NCI-H226 (cell line): ENCODE data around the gene EPAS1.

Source experiments
- DNase-seq: peaks from one replicate; pipeline ENCODE4 v3.0.0-alpha.2; 2015

EPAS1 gene

DNA sequence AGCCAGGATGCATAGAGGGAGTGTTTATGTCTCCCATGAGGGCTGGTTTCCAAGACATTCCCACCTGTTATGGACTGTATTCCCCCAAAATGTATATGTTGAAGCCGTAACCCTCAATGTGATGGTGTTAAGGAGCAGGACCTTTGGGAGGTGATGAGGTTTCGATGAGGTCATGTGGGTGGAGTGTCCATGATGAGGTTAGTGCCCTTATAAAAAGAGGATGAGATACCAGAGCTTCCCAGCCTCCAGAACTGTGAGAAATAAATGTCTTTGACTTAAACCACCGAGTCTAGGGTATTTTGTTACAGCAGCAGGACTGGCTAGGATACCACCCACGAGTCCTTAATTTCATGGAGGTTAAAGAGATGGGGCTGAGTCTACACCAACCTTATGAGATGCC lies 22.6 kb upstream of the EPAS1 start:
- DNase-seq: no peak

GRCh38 chr2:46275995-46276394 lies 21.2 kb upstream of the EPAS1 start:
- no peak for DNase-seq

GRCh38 chr2:46276642-46277041 lies 20.6 kb upstream of the EPAS1 start:
- DNase-seq: peak; percentile 53

DNA sequence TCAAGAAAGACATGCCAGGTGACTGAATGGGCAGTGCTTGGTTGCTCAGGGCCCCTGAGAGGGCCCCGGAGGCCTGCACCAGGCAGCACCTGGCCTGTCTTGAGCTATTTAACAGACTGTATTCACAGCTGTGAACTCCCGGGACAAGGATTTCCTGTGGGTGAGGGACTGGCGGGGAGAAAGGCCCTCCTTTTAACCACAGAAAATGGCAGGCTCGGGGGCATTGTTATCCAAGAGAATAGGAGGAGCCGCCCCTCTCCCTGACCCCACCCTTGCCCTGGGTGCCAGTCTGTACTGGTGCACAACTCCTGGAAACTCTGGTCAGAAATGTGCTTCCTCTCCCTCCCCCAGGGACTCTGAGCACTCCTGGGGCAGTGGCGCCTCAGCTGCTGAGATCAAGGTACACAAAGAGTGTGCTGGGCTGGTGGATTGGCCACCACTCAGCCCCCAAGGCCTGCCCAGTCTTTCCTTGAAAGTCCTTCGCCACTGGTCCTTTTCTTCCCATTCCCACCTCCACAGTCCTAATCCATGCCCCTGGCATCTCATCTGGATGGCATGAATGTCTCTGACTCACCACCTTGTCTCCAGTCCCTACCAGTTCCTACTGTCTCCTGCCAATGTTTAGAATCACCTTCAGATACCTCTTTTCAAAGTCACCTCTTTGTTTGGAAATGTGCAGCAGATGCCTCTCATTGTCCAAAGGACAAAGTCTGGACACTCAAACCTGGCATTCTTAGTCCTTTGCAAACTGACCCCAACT lies 19.6 kb upstream of the EPAS1 start:
- peak; percentile 34 for DNase-seq

GRCh38 chr2:46278952-46279351 lies 18.3 kb upstream of the EPAS1 start:
- no peak for DNase-seq

DNA sequence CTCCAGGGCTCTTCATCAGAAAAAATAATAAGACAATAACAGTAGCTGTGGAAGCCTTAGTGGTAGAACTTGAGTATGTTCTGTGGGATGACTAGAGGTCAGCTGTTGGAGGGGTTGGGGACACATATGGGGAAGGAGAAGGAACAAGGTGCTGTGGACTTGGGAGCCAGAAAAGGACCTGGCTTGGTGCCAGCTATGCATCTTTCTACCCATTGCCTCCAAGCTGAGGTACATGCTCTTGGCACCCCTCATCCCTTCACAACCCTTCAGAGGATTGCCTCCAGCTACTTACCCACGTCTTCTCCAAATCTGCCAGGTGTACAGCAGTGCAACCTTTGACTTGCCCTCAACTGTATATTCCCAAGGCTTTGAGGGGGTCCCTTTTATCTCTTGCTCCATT lies 15.3 kb upstream of the EPAS1 start:
- no peak for DNase-seq

- no peak for DNase-seq
Observed at GRCh38 chr2:46283693-46284092, 13.5 kb upstream of the EPAS1 start.

DNA sequence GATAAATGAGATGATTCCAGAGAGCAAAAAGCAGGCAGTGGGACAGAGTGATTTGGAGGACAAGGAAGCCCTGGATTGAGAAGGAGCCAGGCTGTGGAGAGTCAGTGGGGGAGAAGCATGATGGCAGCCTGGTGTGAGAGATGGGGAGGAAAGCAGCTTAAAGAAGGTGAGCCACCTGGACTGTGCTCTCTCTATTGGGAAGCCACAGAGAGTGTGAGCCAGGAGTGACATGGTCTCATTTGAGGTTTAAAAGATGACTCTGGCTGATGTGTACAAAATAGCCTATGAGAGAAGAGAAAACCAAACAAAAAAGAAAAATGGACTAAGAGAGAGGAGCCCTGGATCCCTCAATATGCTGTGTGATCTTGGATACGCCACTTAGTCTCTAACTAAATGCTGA lies 12.9 kb upstream of the EPAS1 start:
- DNase-seq: no peak

DNA sequence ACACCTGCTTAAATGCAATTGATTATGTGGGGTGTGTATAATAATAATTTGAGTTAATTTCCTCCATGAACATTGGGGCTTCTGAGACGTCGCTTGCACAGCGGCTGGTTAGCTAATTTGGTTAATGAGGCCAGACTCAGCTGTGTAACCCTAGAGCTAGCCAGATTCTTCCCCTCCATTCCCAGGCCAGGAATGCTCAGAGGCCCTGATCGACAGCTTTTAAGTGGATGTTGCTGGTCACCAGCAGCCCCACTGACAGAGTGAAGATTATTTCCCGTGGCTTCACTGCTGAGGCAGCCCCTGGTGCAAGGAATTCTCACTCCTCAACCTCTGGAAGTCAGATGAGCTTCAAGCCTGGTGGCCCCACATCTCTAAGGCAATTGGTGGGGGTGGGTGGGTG lies 12.4 kb upstream of the EPAS1 start:
- no peak for DNase-seq

DNA sequence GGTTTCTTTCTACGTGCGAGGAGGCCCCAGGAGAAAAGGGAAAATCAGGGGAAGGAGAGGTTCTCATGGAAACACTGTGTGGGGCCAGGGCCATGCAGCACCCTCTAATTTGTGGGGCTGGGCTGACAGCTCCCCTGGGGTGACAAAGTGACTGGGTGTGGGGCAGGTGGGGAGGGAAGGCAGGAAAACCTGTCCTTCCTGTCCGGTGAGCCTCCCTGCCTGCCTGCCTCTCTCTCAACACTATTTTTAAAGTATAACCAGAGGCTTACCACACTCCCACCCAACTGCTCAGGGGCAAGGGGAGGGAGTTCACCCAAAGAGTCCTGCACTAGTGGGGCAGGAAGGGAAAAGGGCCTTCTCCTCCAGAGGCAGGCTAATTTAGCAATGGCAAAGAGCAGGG lies 10.5 kb upstream of the EPAS1 start:
- no peak for DNase-seq

DNA sequence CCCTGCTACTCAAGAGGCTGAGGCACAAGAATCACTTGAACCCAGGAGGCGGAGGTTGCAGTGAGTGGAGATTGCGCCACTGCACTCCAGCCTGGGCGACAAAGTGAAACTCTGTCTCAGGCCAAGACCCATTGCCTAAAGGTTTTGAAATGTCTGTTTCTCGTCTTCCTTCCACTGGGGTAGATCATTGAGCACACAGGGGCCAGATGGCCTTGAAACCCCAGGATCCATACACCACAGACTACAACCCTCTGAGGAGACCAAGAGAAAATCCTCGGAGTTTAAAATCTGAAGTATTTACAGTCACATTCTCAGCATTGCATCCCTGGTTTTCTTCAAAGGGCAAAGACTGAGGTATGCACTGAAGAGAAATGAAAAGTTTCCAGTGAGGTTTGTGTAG lies 7.1 kb upstream of the EPAS1 start:
- no peak for DNase-seq

DNA sequence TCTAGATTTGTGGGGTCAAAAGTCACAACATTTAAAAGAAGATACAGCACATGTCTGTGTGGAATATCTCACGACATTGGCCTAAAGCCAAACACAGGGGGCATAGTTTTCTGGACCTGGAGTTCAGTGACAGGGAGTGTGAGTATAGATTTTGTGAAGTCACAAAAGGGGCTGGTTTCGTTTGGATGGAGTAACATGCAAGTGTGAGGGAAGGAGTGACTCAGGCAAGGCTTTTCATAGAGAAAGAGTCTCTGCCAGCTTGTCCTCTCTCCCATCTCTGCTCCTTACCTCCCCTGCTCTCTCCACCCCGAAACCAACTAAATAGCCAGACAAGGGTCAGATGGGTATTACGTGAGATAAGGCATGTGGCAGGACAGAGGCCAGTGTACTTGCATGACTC lies 3.7 kb upstream of the EPAS1 start:
- DNase-seq: no peak

DNA sequence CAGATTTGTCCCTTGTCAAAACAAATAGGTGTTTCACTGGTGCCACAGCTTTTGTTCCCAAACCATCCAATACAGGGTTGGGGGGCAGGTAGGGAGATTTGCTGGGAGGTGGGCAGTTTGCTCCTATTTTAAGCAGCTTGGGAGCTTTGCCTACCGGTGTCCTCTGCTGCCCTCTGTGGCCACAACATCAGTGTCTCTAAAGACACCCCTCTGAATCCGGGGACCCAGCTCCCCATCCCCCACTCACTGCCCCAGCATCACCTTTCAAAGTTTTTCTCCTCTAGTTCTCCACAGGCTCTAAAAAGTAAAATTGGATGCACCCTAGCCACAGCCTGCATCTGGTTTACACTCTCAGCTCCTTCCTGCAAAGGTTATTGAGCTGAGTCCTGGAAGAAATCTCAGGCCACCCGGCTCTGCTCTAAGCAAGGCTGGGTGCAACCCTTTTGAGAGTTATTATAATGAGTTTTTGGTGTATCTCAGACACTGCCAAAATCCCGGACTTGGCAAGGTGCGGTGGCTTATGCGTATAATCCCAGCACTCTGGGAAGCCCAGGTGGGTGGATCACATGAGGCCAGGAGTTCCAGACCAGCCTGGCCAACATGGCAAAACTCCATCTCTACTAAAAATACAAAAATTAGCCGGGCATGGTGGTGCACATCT lies 2.9 kb upstream of the EPAS1 start:
- peak; percentile 31 for DNase-seq

- DNase-seq: no peak
Observed at GRCh38 chr2:46296216-46296839, 879 bp upstream of the EPAS1 start.

DNA sequence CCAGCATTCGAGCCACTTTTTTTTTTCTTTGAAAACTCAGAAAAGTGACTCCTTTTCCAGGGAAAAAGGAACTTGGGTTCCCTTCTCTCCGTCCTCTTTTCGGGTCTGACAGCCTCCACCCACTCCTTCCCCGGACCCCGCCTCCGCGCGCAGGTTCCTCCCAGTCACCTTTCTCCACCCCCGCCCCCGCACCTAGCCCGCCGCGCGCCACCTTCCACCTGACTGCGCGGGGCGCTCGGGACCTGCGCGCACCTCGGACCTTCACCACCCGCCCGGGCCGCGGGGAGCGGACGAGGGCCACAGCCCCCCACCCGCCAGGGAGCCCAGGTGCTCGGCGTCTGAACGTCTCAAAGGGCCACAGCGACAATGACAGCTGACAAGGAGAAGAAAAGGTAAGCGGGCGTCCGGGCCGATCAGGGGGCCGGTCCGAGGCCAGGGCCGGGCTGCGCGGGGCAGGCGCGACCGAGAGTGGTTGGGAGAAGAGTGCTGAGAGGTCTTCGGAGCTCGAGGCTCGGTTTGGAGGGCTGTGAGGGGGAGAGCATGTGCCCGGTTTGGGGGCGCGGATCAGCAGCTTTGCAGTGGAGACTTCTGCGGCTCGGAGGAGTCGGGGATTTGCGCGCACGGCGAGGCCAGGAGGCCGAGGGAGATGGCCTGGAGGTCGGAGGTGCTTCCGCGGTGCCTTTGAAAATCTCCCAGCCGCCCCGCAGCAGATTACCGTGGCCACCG lies 502 bp downstream of the EPAS1 start:
- DNase-seq: peak; percentile 68

DNA sequence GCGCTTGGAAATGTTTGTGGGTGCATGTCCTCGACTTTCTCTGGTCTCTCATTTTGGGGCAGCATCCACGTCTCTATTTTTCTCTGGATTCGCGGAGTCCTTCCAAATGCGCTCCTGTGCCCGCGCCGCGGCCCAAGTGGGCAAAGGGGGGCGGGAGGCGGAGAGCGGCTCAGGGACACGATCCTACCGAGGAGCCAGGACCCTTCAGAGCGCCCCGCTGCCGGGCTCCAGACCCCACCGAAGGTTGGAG lies 990 bp downstream of the EPAS1 start:
- DNase-seq: no peak

- DNase-seq: peak; percentile 70
Observed at GRCh38 chr2:46298522-46299353, 1.5 kb downstream of the EPAS1 start.

- peak; percentile 79 for DNase-seq
Observed at GRCh38 chr2:46299365-46300263, 2.4 kb downstream of the EPAS1 start.

- DNase-seq: no peak
Observed at GRCh38 chr2:46300406-46300832, 3.2 kb downstream of the EPAS1 start.

DNA sequence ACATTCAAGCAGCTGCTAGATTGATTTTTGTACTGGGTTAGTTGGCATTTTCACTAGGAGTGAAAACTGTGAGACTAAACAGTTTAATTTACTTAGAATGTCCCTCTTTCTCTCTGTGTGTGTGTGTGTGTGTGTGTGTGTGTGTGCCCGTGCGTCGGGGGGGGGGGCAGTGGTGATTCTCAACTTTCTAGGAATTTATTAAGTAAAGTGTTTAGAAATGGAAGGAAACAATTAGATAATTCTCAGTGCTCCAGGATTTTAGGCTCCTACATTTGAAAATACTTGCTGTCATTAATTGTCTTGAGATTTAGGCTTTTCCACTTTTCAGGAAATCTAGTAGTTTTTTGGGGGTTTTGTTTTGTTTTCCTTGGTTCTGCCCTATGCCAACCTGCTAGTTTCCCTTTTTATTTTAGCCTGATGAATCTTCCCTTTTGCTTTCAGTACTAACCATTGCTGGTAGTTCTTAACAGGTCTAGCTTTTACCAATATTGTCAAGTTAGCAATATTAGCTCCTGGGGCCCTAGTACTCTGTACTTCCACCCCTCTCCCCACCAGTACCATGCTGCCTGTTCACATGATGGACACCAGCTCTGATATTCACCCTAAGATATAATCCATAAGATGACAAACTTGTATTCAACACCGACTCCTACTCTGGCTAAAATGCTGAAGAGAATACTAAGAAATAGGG lies 4.9 kb downstream of the EPAS1 start:
- DNase-seq: no peak

DNA sequence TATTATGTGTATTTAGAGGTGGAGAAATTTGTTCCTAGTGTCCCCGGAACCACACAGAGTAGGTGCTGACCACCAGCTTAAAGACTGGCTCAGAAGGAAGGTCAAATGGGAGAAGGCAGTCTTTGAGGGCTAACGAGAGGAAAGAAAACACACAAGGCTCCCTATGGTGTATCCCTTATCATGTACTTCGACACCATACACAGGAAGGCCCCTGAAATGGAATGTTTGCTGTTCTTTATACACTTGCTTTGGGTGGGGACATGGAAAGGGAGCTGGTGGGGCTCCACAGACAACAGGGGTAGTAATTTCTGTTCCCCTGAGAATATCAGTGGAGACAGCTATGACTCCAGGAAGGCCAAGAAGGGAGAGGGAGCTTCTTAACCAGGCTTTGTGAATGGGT lies 6.0 kb downstream of the EPAS1 start:
- no peak for DNase-seq
